ENCODE data around the gene FOSL1. TPM values are rescaled to one million over a fixed set of nuclear protein-coding genes. Genes with fewer than 3 reads are reported as not detected.

FOSL1 gene
- total and polyA plus RNA-seq, 2 donors from 2014 or later = 0.37 to 3.2 TPM

DNA sequence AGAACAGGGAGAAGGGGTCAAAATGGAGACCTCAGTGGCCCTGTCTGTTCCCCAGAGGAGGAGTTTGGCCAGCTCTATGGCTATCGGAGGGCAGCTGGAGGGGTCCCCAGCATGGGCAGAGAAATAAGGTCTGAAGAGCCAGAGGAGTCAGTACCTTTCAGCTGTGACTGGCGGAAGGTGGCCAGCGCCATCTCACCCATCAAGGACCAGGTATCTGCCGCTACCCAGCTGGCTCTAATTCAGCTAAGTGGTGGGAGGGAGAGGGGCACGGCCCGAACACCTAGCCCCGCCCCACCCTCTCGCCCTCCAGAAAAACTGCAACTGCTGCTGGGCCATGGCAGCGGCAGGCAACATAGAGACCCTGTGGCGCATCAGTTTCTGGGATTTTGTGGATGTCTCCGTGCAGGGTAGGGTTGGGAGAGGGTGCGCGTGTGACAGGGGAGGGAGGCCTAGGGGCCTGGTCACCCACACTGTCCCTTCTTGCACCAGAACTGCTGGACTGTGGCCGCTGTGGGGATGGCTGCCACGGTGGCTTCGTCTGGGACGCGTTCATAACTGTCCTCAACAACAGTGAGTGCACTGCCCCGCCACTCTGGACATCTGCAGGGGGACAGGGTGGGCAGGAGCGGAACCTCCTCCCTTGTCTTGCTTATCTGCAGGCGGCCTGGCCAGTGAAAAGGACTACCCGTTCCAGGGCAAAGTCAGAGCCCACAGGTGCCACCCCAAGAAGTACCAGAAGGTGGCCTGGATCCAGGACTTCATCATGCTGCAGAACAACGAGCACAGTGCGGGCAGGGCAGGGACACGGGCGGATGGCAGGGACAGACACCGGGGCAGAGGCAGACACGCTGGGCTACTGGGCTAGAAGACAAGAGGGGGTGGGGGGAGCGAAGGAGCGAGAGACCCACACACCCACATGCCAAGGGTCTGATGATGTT lies 17.8 kb downstream of the FOSL1 start:
- FAIRE-seq = no peak
- intact Hi-C loops (cut with DNase I) = loop anchor here (10.0 kb wide), 1 partner anchor 102 kb away; no protein-coding TSS in a partner anchor
- peaks cover 4 to 12% (median 5%) of the 10 kb centered on the region in 3 donors for H3K36me3 ChIP-seq (ENCODE audit: control insufficient read depth in 2 of 3, insufficient read depth in 3 of 3, low read length in 3 of 3)
- no peak overlapping the region for H3K27ac ChIP-seq (ENCODE audit: low read depth in 2 of 2, low read length in 2 of 2)
- TF ChIP-seq, protein P1, sequence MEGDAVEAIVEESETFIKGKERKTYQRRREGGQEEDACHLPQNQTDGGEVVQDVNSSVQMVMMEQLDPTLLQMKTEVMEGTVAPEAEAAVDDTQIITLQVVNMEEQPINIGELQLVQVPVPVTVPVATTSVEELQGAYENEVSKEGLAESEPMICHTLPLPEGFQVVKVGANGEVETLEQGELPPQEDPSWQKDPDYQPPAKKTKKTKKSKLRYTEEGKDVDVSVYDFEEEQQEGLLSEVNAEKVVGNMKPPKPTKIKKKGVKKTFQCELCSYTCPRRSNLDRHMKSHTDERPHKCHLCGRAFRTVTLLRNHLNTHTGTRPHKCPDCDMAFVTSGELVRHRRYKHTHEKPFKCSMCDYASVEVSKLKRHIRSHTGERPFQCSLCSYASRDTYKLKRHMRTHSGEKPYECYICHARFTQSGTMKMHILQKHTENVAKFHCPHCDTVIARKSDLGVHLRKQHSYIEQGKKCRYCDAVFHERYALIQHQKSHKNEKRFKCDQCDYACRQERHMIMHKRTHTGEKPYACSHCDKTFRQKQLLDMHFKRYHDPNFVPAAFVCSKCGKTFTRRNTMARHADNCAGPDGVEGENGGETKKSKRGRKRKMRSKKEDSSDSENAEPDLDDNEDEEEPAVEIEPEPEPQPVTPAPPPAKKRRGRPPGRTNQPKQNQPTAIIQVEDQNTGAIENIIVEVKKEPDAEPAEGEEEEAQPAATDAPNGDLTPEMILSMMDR (IDR thresholded peaks at IDR 0.05; ENCODE audit: borderline replicate concordance, extremely low read depth, insufficient read depth) = no peak
- H3K9me3 ChIP-seq (ENCODE audit: control insufficient read depth in 2 of 3, insufficient read depth in 1 of 3, low read length in 3 of 3) = no peaks in the 10 kb centered on the region
- peak in 2 of 5 donors; percentile 42 to 64 for DNase-seq
- no peaks in the 10 kb centered on the region for H3K27me3 ChIP-seq (ENCODE audit: control insufficient read depth, insufficient read depth, low read length)
- no peak overlapping the region for H3K9ac ChIP-seq (ENCODE audit: low read length in 3 of 3)
- peaks cover 0 to 6% (median 5%) of the 10 kb centered on the region in 3 donors for H3K4me1 ChIP-seq (ENCODE audit: control insufficient read depth in 2 of 3, insufficient read depth in 2 of 3, low read depth in 1 of 3, low read length in 3 of 3)
- no peak overlapping the region for H3K4me3 ChIP-seq (ENCODE audit: low read length in 3 of 3)

DNA sequence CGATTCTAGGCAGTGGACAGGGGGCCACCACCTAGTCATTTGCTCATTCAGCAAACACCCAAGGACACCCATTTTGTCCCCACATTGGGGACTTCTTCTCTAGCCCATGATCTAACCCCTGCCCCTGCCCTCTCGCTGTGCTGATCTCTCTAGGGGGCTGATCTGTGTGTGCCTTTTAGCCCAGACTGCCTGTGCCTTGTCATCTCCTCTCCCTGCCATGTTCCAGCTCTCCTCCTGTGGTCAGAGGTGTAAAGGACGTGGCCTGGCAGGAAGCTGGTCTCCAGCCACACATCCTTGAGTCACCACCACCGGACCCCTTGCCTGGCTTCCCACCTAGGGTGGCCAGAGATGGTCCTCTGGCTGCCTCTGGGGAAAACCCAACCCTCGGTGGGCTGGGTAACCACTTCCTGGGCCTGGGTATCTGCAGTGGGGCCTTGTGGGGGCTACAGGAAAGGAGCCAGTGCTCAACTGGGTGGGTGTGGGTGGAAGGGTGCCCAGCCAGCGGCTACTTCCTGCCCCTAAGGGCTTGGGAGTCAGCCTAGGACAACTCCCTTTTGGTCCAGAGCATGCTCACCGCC lies 19.3 kb downstream of the FOSL1 start:
- no peak overlapping the region for H3K27ac ChIP-seq (ENCODE audit: low read depth in 2 of 2, low read length in 2 of 2)
- intact Hi-C loops (cut with DNase I) = loop anchor here (10.0 kb wide), 1 partner anchor 104 kb away; no protein-coding TSS in a partner anchor
- H3K4me1 ChIP-seq (ENCODE audit: control insufficient read depth in 2 of 3, insufficient read depth in 2 of 3, low read depth in 1 of 3, low read length in 3 of 3) = peaks cover 0 to 4% (median 0%) of the 10 kb centered on the region in 3 donors
- H3K4me3 ChIP-seq (ENCODE audit: low read length in 3 of 3) = no peak overlapping the region
- peaks cover 4 to 12% (median 5%) of the 10 kb centered on the region in 3 donors for H3K36me3 ChIP-seq (ENCODE audit: control insufficient read depth in 2 of 3, insufficient read depth in 3 of 3, low read length in 3 of 3)
- FAIRE-seq (no peak), DNase-seq (no peak)
- H3K9ac ChIP-seq (ENCODE audit: low read length in 3 of 3) = no peak overlapping the region
- H3K27me3 ChIP-seq (ENCODE audit: control insufficient read depth, insufficient read depth, low read length) = no peaks in the 10 kb centered on the region
- TF ChIP-seq, protein P1 (IDR thresholded peaks at IDR 0.05; ENCODE audit: borderline replicate concordance, extremely low read depth, insufficient read depth) = no peak
- H3K9me3 ChIP-seq (ENCODE audit: control insufficient read depth in 2 of 3, insufficient read depth in 1 of 3, low read length in 3 of 3) = no peaks in the 10 kb centered on the region

DNA sequence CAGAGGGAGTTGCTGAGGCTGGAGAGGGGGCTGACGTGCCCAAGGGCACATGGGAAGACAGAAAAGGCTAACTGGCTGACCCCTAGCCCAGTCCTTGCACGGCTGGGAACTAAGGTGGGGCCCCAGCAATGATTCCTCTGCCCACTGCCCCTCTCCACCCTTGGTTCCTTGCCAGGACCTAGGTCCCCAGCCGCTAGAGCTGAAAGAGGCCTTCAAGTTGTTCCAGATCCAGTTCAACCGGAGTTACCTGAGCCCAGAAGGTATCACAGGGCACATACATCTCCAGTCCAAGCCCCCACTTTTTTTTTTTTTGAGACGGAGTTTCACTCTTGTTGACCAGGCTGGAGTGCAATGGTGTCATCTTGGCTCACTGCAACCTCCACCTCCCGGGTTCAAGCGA lies 20.2 kb downstream of the FOSL1 start:
- H3K4me3 ChIP-seq (ENCODE audit: low read length in 3 of 3) = no peak overlapping the region
- no peak for FAIRE-seq
- no peak for DNase-seq

More for the DNA sequence above, 20.2 kb downstream of the FOSL1 start:
- Histone ChIP-seq H3K36me3 (ENCODE audit: control insufficient read depth in 2 of 3, insufficient read depth in 3 of 3, low read length in 3 of 3) (peaks cover 4 to 12% (median 5%) of the 10 kb centered on the region in 3 donors), H3K27me3 (ENCODE audit: control insufficient read depth, insufficient read depth, low read length) (no peaks in the 10 kb centered on the region), H3K4me1 (ENCODE audit: control insufficient read depth in 2 of 3, insufficient read depth in 2 of 3, low read depth in 1 of 3, low read length in 3 of 3) (peaks cover 0 to 3% (median 0%) of the 10 kb centered on the region in 3 donors), H3K9ac (ENCODE audit: low read length in 3 of 3) (no peak overlapping the region), H3K27ac (ENCODE audit: low read depth in 2 of 2, low read length in 2 of 2) (no peak overlapping the region), H3K9me3 (ENCODE audit: control insufficient read depth in 2 of 3, insufficient read depth in 1 of 3, low read length in 3 of 3) (no peaks in the 10 kb centered on the region)
- TF ChIP-seq, protein P1 (IDR thresholded peaks at IDR 0.05; ENCODE audit: borderline replicate concordance, extremely low read depth, insufficient read depth) = no peak
- intact Hi-C loops (cut with DNase I) = loop anchor here (10.0 kb wide), 1 partner anchor 105 kb away; no protein-coding TSS in a partner anchor
